ENCODE measurements around the gene XDH.

- TF ChIP-seq, protein P1, sequence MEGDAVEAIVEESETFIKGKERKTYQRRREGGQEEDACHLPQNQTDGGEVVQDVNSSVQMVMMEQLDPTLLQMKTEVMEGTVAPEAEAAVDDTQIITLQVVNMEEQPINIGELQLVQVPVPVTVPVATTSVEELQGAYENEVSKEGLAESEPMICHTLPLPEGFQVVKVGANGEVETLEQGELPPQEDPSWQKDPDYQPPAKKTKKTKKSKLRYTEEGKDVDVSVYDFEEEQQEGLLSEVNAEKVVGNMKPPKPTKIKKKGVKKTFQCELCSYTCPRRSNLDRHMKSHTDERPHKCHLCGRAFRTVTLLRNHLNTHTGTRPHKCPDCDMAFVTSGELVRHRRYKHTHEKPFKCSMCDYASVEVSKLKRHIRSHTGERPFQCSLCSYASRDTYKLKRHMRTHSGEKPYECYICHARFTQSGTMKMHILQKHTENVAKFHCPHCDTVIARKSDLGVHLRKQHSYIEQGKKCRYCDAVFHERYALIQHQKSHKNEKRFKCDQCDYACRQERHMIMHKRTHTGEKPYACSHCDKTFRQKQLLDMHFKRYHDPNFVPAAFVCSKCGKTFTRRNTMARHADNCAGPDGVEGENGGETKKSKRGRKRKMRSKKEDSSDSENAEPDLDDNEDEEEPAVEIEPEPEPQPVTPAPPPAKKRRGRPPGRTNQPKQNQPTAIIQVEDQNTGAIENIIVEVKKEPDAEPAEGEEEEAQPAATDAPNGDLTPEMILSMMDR (IDR thresholded peaks at IDR 0.05; ENCODE audit: borderline replicate concordance, extremely low read depth, low read length, poor library complexity, severe bottlenecking): no peak
- TF ChIP-seq EZH2 (IDR thresholded peaks at IDR 0.05; ENCODE audit: borderline replicate concordance, low read depth, low read length, severe bottlenecking): no peak
Observed at GRCh38 chr2:31347750-31348149, 66.8 kb downstream of the XDH start.

All from DND-41 (cell line).